Measurements from ENCODE around the gene MICAL3.
"Not testable (repeated sequence)": the region's sequence is repeated elsewhere in the genome, so short reads cannot be mapped to it uniquely, and the experiment has no call there.

Gene MICAL3

GRCh38 chr22:17939011-17939410, 85.3 kb downstream of the MICAL3 start:
- DNase-seq (ENCODE audit: low read depth in 2 of 2) = no peak

GRCh38 chr22:17938484-17938924, 85.9 kb downstream of the MICAL3 start:
- DNase-seq (ENCODE audit: low read depth in 2 of 2) = no peak

- DNase-seq (ENCODE audit: low read depth in 2 of 2) = not testable (repeated sequence)
Observed at GRCh38 chr22:17932457-17932856, 91.9 kb downstream of the MICAL3 start.

- no peak for DNase-seq (ENCODE audit: low read depth in 2 of 2)
Observed at GRCh38 chr22:17931400-17931825, 92.9 kb downstream of the MICAL3 start.

- DNase-seq (ENCODE audit: low read depth in 2 of 2) = no peak
Observed at GRCh38 chr22:17930455-17931313, 93.7 kb downstream of the MICAL3 start.

GRCh38 chr22:17929909-17930308, 94.5 kb downstream of the MICAL3 start:
- no peak for DNase-seq (ENCODE audit: low read depth in 2 of 2)

GRCh38 chr22:17928391-17928790, 96.0 kb downstream of the MICAL3 start:
- no peak for DNase-seq (ENCODE audit: low read depth in 2 of 2)

GRCh38 chr22:17927062-17927461, 97.3 kb downstream of the MICAL3 start:
- no peak for DNase-seq (ENCODE audit: low read depth in 2 of 2)

GRCh38 chr22:17926516-17926915, 97.8 kb downstream of the MICAL3 start:
- no peak for DNase-seq (ENCODE audit: low read depth in 2 of 2)

- DNase-seq (ENCODE audit: low read depth in 2 of 2) = no peak
Observed at GRCh38 chr22:17925431-17925841, 98.9 kb downstream of the MICAL3 start.

- DNase-seq (ENCODE audit: low read depth in 2 of 2) = no peak
Observed at GRCh38 chr22:17924735-17925364, 99.5 kb downstream of the MICAL3 start.

GRCh38 chr22:17924076-17924475, 100.3 kb downstream of the MICAL3 start:
- DNase-seq (ENCODE audit: low read depth in 2 of 2) = no peak

GRCh38 chr22:17922925-17923903, 101.1 kb downstream of the MICAL3 start:
- peak; percentile 60 to 61 for DNase-seq (ENCODE audit: low read depth in 2 of 2)

GRCh38 chr22:17921871-17922821, 102.2 kb downstream of the MICAL3 start:
- DNase-seq (ENCODE audit: low read depth in 2 of 2) = no peak

- DNase-seq (ENCODE audit: low read depth in 2 of 2) = no peak
Observed at GRCh38 chr22:17920992-17921650, 103.2 kb downstream of the MICAL3 start.

- DNase-seq (ENCODE audit: low read depth in 2 of 2) = no peak
Observed at GRCh38 chr22:17920145-17920605, 104.2 kb downstream of the MICAL3 start.

GRCh38 chr22:17919276-17920144, 104.9 kb downstream of the MICAL3 start:
- DNase-seq (ENCODE audit: low read depth in 2 of 2) = no peak

GRCh38 chr22:17918840-17919239, 105.5 kb downstream of the MICAL3 start:
- no peak for DNase-seq (ENCODE audit: low read depth in 2 of 2)

GRCh38 chr22:17917490-17917983, 106.8 kb downstream of the MICAL3 start:
- no peak for DNase-seq (ENCODE audit: low read depth in 2 of 2)

Measured in fibroblast of skin of left biceps (primary cell).